Fibroblast of skin of left quadriceps (primary cell): ENCODE measurements around the gene PLEKHA5.
"Not testable (repeated sequence)": the region's sequence is repeated elsewhere in the genome, so short reads cannot be mapped to it uniquely, and the experiment has no call there.

Experiments used
- DNase-seq, 2 experiments: peaks; one replicate each; pipeline ENCODE4 v3.0.0-alpha.2; 2013; ENCODE audit warnings: low read depth in 2 of 2

The PLEKHA5 gene

DNA sequence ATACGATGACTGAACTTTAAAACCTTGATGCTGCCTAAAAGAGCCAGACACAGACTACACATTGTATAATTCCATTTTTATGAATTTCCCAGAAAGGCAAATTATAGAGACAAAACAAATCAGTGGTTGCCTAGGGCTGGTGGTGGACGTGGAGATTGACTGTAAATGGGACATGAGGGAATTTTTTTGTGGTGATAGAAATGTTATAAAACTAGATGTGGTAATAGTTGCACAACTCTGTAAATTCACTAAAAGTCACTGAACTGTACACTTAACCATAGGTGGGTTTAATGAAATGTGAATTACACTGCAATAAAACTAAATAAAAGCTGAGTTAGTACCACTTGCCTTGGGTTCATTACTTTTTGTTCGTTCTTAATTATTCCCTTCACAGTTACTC lies 72.1 kb downstream of the PLEKHA5 start:
- DNase-seq = peak in 1 of 2 experiments; percentile 40

DNA sequence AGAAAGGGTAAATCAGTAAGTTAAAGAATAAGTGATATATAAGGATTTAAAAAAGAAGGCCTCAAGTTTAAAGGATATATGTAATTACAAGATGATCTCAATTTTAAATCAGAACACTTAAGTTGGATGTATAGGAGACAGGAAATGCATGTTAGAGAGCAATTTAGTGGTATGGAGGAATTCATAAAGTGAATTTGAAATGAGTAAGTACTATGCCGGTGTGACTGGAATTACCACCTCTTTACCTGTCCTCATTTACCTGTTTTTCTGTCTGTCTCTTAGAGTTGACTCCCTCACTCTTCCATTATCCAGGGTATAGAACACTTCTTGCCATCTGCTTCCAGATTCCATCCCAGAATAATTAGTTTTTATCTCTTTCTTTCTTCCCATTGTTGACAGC lies 73.5 kb downstream of the PLEKHA5 start:
- DNase-seq = no peak

DNA sequence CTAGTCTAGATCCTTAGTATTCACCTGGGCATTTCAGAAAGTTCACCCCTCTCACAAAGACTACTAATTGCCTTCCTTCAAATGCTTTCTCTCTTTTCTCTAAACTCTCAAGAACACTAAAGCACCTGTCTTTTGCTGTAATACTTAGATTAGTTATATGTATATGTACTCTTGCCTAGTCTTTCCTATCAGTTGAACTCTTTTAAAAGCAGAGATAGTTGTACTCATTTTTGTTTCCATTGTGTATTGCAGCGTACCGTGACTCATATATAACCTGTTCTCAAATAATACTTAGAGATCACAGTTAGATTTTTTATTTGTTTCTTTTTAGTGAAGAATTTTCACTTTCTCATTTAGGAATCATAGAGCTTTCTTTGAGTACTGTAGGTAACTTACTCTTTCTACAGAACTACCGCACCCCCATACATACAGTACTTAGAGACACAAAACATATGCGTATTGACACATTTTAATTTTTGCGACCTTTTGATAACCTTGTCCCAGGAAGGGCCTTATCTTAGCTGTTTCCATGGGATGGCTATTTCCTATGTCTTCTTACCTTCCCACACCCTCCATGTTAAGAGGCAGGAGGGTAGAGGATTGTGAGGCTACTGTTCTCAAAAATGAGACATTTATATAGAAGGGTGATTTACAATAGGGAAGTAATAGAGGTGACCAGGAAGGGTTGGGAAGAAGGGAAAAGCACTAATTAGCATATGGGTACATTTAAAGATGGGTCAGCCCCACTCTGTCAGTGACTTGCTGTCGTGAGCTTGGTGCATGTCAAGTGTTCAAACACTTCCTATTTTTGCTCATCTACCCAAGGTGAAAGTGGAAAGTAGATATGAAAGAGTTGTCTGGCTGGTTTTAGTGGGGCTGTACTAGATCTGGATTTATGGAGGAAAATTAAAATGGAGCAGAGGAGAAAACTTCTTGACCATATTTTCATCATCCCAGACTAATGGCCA lies 74.3 kb downstream of the PLEKHA5 start:
- DNase-seq = no peak

DNA sequence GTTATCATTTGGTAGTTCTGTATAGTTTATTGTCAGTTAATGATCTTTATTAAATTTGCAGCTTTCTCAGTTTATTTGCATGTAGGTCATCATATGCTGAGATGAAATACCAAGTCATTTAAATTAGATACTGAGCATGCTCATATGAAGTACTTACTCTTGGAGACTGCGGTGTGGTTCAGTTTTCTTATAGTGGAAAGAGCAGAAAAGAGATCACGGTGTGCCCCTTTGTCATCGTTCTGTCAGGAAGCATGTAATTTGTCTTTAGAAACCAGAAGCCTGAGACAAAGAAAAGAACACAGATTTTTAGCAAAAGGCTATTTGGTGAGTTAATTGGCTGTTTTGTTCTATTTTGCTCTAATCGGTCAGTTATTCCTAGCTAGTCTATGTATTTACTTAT lies 75.6 kb downstream of the PLEKHA5 start:
- DNase-seq = no peak

DNA sequence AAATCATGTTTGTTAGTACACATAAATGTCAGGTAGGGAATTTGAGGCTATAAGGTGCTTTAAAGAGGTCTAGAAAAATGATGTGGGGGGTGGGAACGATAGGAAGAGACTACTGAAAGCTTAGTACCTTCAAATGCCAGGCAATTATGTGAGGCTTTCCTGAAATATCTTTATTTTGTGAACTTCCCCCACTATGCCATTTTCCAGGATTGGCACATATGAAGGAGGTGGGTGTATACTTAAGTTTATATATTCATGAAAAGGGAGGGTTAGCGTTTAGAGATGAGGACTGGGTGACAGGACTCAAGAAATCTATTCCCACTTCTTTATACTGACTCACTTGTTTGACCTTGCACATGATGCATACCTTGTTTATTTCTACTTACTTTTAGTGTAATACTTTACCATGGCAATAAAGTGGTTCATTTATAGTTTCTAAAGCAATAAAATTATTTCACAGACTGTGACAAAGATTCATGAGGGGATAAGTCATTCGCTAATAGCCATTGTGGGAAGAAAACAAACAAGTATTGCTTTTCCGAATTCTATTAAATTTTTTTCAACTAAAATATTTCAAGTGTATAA lies 77.1 kb downstream of the PLEKHA5 start:
- no peak for DNase-seq

DNA sequence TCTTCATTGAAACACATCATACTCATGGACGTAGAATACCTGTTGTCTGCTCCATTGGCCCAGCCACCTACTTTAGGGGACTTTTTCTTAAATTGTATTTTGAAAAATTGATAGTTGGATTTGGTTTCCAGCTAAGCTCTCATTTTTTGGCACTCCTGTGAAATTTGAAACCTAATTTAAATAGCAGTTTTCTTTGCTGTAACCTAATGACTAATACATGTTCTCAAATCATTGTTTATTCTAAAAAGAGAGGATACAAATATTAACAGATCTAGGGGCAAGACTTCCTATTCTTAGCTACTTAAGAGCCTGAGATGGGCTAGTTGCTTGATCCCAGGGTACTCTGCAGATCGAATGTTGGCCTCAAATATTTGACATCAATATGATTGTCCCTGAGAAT lies 78.9 kb downstream of the PLEKHA5 start:
- DNase-seq = no peak

DNA sequence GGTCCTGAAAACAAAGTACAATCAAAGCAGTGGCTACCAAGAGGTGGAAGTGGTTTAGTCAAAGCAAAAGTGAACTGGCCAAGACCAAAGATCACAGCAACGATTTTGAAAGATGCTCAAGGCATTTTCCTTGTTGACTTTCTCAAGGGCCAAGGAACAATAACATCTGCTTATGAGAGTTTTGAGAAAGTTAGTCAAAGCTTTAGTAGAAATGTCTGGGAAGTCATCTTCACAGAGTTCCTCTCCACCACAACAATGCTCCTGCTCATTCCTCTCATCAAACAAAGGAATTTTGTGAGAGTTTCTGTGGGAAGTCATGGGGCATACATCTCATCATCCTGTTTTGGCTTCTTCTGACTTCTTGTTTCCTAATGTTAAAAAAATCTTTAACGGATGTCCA lies 80.1 kb downstream of the PLEKHA5 start:
- DNase-seq = no peak

DNA sequence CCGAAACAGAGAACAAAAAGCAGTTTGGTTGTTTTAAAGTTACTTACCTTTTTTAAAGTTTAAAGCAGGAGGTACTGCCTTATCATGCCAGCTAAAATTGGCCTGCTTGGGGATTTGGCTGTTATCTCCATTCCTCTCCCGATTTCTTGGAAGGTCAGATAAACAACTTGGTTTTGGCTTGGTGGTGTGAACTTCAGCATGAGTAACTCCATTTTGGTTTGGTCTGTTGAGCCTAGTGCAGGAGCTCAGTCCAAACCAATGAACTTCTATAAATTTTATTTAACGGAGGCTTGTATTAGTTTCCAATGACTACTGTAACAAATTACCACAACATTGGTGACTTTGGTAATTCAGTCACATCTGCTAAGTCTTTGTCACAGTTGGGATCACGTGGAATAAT lies 82.3 kb downstream of the PLEKHA5 start:
- no peak for DNase-seq

DNA sequence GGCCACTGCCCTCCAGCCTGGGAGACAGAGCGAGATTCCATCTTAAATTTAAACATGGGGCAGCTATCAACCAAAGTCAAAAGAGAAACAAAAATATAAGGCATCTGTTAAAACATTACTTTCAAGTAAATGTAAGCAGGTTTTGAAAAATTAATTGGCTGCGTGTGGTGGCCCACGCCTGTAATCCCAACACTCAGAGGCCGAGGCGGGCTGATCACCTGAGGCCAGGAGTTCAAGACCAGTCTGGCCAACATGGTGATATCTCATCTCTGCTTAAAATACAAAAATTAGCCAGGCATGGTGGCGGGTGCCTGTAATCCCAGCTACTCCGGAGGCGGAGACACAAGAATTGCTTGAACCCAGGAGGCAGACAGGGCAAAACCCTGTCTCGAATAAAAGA lies 82.7 kb downstream of the PLEKHA5 start:
- no peak for DNase-seq

DNA sequence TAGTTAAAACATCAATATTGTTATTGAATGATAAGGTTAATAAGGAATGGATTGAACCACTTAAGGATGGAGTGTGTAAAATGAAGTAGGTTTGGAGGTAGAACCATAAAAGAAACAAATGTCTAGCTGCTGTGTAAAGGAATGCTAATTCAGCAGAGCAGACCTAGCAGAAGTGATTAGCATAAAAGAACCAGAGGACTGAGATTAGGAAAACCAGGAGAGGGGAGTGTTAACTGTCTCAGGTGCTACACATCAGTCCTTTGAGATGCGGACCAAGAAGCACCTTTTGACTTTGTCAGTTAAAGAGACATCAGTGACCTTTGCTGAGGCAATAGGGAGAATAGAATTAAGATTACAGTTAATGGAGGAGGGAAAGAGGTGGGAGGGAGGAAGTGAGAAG lies 84.5 kb downstream of the PLEKHA5 start:
- no peak for DNase-seq

DNA sequence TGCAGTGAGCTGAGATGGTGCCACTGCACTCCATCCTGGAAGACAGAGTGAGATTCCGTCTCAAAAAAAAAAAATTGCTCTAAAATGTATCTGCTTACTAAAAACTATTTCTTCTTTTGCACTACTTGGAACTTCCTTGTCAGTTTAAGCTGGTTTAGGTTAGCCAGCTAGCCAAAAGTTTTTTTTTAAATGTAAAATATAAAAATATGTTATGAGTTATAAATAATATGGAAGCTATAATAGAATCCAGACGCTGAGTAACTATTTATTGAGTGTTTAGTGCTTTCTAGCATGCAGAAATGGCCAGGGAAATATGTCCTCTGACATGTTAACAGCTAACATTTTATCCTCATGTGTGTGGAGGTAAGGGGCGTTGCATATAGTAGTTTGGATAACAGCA lies 85.6 kb downstream of the PLEKHA5 start:
- DNase-seq = no peak

DNA sequence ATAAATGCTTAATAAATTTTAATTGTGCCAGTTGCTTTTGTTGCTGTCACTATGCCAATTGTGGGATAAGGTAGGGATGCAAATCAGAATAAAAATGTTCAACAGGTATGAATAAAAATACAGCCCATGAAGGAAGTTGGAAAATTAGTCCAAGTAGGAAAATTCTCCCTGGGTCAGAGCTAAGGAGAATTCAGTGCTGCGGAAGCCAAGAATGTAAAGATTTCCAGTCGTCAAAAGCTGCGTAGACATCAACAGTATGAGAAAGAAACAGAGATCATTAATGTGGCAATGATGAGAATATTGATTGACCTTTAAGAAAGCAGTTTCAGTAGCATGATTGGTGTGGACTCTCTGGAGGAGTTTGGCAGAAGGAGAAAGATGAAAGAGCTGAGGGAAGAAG lies 87.9 kb downstream of the PLEKHA5 start:
- no peak for DNase-seq

DNA sequence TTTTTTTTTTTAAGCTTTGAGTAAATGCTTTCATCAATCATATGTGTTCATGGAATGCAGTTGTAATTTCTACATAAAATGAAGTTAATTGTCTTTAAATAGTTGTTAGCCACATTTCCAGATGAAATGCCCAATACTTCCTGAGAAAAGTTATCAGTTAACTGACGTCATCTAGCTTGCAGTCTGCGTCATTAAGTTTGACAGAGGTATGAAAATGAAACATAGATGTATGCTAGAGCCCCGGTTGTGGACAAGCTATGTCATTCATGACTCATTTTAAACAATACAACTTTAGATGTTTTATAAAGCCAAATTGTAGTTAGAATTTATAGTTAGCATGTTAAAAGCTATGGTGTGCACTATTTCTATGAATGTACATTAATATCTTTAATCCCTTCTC lies 90.7 kb downstream of the PLEKHA5 start:
- DNase-seq = no peak

DNA sequence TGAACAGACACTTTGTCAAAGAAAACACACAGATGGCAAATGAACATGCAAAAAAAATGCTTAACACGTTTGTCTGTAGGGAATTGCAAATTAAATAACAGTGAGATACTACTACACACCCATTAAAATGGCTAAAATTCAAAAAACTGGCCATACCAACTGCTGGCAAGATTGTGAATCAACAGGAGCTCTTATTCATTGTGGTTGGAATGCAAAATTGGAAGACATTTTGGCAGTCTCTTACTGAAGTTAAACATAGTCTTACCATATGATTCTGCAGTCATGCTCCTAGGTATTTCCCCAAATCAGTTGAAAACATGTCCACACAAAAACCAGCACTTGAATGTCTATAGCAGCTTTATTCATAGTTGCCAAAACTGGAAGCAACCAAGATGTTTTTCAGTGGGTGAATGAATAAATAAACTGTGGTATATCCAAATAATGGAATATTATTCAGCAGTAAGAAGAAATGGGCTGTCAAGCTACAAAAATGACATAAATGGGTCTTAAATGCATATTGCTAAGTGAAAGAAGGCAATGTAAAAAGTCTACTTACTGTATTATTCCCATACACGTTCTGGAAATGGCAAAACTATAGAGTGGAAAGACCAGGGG lies 91.4 kb downstream of the PLEKHA5 start:
- no peak for DNase-seq

DNA sequence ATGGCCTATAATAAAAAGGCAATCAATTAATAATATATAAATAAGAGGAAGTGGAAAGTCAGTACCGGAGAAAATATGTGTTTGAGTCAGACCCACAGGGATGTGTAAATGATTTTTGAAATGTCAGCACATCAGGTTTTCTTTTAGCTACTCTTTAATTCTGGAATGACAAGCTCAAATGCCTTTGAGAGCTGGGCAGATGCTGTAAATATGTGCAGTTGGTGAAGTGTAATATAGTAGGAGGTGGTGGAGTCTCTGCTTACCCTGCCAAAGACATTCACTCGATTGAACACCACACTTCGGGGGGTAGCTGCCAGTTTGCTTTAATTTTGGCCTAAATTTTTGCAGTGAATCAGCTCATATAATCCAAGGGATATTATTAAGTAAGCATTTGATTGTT lies 93.0 kb downstream of the PLEKHA5 start:
- DNase-seq = no peak

DNA sequence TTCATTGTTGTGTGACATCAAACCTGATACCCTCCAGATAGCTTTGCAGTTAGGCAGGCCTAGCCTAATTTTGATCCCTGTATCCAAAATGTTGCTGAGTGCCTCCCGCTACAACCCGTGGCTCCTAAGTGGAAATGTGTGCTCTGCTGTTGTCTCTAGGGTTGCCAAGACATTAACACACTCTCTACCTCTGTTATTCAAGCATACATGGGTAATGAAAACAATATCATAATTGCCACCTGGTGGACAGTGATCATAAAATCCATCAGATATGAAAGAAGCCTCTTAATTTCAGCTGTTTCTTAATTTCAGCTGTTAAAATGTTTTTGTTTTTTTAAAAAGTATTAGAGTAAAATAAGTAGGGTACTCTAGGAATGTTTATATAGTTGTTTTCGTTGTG lies 93.5 kb downstream of the PLEKHA5 start:
- no peak for DNase-seq

DNA sequence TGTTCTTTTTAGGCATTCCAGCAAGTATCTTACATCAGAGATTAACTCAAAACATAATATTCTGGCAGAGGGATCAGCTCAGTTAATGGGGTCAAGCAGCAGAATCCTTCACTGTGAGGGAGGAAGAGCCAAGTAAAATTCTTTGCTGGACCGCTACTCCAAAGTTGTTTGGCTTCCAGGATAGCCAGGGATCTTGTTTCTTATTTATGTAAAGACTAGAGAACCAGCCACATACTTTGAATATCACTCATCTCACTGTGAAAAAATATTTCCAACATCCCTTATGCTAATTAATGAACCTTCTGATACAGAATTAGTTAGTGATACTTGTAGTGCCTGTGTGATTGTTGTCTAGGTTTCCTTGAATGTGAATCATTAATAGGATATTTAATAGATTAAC lies 94.2 kb downstream of the PLEKHA5 start:
- peak in 1 of 2 experiments; percentile 46 for DNase-seq

DNA sequence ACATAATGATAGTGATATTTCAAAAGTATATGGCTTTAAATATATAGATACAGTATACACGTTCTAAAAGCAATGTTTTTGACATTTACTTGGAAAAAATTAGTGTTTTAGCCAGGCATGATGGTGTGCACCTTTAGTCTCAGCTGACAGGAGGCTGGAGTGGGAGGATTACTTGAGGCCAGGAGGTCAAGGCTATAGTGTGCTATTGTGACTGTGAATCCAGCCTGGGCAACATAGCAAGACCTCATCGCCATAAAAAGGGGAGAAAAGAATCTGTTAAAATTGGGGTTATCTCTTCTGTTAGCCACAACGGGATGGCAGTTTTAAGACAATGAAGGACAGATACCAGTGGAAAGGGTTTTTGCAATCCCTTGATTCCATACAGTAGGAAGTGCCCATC lies 95.2 kb downstream of the PLEKHA5 start:
- DNase-seq = no peak

DNA sequence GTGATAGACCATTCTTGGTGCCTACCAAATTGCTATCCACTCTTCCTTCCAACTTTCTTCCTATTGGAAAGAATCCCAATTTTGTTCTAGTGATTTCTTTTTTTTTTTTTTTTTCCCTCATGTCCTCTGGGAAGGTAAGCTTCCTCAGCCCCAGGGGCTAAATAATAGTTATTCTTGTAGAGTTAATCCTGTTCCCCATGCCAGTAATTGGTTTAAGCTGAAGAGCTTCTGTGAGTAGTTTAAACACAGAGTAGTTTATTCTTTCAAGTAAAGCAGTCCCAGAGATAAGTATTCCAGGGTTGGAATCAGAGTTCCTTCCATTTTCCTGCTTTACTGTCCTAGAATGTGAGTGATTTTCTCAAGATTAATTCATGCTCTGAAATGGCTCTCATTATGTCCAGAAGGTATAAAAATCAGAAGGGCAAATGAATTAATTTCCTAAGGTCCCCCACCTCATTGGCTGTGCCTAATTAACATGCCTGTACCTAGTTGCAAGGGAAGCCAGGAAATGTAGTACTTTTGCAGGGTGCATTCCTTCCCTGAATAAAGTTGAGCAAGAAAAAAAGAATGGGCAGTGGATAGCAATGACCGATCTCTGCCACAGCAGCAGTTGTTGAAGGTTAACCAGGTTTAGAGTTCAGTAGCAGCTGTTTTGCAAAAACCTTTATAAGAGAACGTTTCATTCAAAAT lies 97.8 kb downstream of the PLEKHA5 start:
- DNase-seq = no peak

DNA sequence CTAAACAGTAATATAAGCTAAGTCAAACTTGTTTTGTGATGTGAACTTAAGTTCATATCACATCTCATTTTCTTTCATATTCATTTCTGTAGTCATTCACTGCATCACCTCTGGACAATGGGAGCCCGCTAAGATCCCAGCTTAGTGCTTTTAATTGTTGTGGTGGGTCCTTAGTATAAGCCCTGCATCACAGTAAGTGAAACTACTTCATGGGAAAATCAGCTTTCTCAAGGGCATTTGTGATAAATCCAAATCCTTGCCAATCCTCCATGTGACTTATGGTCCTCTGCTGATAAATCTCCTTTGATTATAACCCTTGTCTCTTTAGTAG lies 98.3 kb downstream of the PLEKHA5 start:
- DNase-seq = no peak

DNA sequence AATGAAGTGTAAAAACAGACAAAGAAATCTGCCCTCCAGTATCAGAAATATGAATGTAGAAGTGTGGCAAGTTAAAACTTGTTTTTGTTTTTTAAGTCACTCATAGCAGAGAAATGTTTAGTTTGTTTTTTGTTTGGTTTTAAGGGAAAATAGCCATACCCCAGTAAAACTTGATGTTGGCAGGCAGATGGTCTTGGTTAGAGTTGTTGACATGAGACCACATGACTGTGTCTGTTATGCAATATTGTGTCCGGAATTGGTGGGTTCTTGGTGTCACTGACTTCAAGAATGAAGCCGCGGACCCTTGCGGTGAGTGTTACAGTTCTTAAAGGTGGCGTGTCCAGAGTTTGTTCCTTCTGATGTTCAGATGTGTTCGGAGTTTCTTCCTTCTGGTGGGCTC lies 99.5 kb downstream of the PLEKHA5 start:
- not testable (repeated sequence) for DNase-seq

DNA sequence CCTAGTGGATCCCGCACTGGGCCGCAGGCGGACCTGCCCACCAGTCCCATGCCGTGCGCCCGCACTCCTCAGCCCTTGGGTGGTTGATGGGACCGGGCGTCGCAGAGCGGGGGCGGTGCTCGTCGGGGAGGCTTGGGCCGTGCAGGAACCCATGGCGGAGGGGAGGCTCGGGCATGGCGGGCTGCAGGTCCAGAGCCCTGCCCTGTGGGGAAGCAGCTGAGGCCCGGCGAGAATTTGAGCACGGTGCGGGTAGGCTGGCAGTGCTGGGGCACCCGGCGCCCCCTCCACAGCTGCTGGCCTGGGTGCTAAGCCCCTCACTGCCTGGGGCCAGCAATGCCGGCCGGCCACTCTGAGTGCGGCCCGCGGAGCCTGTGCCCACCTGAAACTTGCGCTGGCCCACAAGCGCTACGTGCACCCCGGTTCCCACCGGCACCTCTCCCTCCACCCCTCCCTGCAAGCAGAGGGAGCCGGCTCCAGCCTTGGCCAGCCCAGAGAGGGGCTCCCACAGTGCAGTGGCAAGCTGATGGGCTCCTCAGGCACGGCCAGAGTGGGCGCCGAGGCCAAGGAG lies 100.8 kb downstream of the PLEKHA5 start:
- no peak for DNase-seq
